Amygdala (tissue), 56 donors: ENCODE data around the gene ADCY5.
"Not testable (repeated sequence)": the region's sequence is repeated elsewhere in the genome, so short reads cannot be mapped to it uniquely, and the experiment has no call there.

Experiments used
- DNase-seq, 56 donors: peaks; one replicate each; lab custom pipeline; 2025; lab: John Stamatoyannopoulos, UW

ADCY5 gene

GRCh38 chr3:123448536-123449101 is at the start of gene ADCY5:
Gene ADCY5, minus strand, starts transcription at chr3:123449090. Its CDS starts 545 bp downstream, at chr3:123448545.
- peak in 2 of 56 donors; percentile 51 to 55 for DNase-seq

- no peak for DNase-seq
Observed at GRCh38 chr3:123493912-123494311, 45.0 kb upstream of the ADCY5 start.

DNA sequence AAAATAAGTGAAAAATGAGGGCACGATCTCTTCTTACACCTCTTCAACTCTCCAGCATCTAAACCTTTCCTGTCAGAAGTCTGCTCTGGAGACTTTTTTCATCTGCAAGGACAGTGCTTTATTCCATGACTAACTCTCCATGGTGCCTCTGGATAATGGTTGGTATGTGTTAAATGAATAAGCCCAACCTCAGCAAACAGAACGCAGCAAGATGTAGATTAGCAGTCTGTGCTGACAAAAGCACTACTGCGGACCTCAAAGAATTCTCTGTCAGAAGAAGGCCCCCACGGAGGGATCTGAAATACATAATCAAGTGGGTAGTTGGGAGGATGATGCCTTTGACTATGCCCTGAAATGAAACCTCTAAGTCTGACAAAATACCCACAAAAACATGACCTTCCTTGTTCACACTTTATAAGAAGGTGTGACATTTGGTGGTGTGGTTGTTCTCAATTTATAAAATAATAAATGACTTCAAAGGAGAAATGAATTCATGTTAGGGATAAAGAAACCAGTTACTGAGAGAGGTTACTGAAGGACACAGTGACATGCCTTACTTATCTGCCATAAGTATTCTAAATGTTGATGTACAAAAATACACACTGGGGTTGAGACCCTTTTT is 43.2 kb upstream of the ADCY5 start:
- DNase-seq = no peak

GRCh38 chr3:123489400-123490004 is 40.6 kb upstream of the ADCY5 start:
- peak in 45 of 56 donors; percentile 5 to 84 (median 41) for DNase-seq

DNA sequence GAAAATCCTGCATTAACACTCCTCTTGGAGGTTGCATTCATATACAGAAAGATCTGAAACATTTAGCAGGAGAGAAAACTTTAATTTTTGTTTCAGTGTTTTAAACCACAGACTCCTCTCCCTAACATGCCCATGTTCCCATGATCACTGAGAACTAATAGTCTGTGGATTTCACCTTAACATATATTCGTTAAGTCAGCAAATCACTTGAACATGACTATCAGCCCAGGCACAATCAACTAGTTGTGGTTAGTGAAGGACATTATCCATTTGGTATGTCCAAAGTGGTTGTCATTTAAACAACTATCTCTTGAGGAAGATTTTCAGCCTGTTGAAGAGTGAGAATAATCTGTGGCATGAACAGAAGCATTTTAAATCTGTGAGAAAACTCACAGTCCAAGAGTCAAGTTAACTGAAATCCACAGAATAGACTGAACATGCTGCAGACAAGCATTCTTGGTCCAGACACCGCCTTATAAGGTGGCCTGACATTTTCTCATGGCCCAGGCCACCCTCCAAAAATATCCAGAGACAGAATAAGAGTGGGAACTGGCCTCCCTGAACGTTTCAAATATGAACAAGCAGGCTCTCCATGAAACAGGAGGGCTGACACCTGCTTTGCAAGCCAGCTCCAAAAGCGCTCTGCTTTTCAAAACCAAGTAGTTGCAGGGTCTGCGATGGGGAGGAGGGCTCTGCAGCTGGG is 39.9 kb upstream of the ADCY5 start:
- DNase-seq = no peak

GRCh38 chr3:123487063-123487462 is 38.2 kb upstream of the ADCY5 start:
- not testable (repeated sequence) for DNase-seq

GRCh38 chr3:123486460-123486859 is 37.6 kb upstream of the ADCY5 start:
- DNase-seq = no peak

- DNase-seq = no peak
Observed at GRCh38 chr3:123485551-123485950, 36.7 kb upstream of the ADCY5 start.

GRCh38 chr3:123483146-123483545 is 34.3 kb upstream of the ADCY5 start:
- DNase-seq = no peak

- DNase-seq = peak in 7 of 56 donors; percentile 3 to 30 (median 10)
Observed at GRCh38 chr3:123481722-123482457, 33.0 kb upstream of the ADCY5 start.

GRCh38 chr3:123481071-123481470 is 32.2 kb upstream of the ADCY5 start:
- DNase-seq = no peak

DNA sequence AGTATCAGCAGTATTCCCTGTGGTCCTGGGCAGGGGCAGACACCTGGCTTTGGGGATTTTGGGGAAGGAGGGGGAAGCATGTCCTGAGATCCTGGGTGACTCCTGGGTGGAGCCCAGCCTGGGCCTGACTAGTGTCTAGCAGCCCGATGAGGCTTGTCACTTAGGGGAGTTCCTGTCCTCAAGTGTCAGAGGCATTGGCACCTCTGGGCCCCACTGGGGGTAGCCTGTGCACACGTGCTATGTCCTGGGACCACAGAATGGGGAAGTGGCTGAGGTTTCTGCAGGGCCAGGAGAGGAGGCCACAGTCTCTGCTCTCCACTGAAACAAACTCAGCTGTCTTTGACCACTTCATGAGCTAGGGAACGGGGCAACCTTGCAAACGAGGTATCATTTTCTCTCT is 31.5 kb upstream of the ADCY5 start:
- DNase-seq = no peak

- no peak for DNase-seq
Observed at GRCh38 chr3:123479891-123480290, 31.0 kb upstream of the ADCY5 start.

DNA sequence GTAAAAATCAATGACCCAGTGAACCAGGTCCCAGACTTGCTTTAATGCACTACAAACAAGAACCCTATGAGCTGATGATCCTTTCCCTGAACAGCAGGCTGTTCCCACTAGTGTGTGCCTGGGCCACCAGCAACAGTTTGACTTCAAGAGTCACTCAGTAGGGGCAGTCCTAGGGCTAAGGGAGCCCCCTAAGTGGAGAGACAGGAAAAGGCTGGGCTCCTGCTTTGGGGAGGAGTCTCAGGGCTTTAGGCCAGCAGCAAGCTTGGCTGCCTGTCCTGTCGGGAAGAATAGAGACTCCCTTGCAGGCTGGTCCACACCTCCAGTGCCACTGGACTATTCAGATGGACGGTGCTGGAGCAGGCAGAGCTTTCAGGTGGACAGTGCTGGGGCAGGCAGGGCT is 29.4 kb upstream of the ADCY5 start:
- DNase-seq = no peak

DNA sequence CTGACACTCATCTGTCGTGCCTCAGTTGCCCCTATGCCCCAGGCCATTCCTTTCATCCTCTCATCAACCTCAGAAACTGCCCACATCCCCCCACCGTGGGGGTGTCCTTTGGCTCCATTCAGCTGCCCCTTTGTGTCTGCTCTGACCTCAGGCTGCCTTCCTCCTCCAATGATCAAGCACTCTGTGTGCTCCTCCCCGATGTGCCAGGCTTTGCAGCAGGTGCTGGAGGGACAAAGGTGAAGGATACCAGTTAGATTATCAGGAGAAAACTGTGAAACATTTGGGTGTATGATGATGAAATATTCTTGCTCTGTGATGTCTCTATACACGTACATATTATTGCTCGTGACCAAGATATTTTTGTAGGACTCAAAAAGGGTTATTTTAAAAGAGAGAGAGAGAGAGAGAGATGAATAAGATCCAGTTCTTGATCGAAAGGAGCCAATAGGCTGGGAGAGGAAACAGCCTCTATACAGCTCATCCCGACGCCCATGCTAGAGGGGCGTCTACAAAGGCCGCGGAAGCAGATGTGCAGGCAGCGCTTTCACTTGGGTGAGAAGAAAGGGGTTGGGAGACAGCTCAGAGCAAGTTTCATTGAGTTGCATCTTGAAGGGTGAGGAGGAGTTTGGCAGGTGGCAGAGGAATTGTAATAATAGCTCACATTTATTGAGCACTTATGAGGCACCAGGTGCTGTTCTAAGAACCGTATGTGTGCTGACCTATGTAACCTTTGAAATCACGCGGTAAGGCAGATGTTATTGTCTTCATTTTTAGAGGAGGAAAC is 28.3 kb upstream of the ADCY5 start:
- DNase-seq = no peak

DNA sequence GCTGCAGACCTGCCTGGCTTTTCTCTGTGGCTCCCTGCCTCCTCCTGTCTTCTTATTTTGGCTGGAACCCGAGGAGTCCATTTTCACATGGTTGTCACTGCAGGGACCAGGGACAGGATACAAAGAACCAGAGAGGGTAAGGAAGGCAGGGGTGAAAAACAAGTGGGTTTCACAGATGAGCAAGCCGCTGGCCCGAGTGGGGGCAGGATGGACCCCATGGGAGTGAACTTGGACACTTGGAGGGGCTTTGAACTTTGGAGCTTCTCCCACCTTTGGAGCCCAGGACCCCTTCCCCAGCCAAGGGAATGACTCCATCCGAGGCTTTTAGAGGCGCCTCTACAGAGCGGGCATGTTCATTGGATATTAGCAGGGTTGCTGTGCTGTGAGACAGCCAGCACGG is 26.9 kb upstream of the ADCY5 start:
- no peak for DNase-seq

DNA sequence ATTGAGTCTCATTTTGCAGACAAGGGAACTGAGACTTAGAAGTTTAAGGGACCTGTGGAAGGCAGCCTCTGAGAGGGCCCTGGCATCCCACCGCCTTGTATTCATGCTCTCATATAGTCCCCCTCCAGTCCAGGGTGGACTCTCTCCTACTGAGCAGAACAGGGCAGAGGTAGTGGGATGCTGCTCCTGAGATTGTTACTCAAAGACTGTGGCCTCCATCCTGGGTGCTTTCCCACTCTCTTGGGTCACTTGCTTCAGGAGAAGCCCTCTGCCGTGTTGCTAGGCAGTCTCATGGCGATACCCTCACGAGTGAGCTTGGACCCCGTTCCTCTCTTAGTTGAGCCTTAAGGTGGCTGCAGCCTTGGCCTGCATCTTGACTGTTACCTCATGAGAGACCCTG is 22.2 kb upstream of the ADCY5 start:
- DNase-seq = no peak

DNA sequence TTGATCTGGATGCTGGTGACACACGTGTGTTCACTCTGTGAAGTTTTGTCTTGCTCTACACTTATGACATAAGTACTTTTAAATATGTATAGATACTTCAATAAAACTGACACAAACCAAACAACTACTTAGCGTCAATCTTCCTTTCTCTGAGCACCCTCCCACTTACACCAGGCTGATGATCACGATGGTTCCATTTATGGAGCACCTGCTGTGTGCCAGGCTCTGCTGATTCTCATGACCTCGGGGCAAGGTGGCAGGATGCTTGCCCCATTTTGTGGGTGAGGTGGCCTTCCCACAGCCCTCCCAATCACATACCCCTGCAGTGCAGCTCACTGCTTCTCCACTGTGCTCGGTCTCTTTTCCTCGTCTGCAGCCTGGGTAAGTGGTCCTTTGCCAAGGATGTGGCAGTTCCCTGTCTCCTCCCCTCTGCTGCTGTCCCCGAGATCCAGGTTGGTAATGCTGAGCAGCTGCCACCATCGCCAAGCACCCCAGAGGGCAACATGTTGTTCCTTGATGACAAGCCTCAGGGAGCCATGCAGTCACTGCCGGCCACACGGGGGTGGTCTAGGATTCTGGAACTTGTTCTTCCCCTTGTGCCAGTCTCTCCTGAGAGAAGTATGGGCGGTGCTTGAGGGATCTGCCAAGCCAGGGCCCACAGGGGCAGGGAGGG is 20.6 kb upstream of the ADCY5 start:
- no peak for DNase-seq

GRCh38 chr3:123467046-123467445 is 18.2 kb upstream of the ADCY5 start:
- DNase-seq = no peak

GRCh38 chr3:123464211-123464610 is 15.3 kb upstream of the ADCY5 start:
- no peak for DNase-seq
